ENCODE results near the gene NEK6. TPM values are rescaled to one million over a fixed set of nuclear protein-coding genes. Genes with fewer than 3 reads are reported as not detected.

Gene NEK6
- total RNA-seq, 6 donors from 2014 or later = 33.8 to 144 (median 59.7) TPM

DNA sequence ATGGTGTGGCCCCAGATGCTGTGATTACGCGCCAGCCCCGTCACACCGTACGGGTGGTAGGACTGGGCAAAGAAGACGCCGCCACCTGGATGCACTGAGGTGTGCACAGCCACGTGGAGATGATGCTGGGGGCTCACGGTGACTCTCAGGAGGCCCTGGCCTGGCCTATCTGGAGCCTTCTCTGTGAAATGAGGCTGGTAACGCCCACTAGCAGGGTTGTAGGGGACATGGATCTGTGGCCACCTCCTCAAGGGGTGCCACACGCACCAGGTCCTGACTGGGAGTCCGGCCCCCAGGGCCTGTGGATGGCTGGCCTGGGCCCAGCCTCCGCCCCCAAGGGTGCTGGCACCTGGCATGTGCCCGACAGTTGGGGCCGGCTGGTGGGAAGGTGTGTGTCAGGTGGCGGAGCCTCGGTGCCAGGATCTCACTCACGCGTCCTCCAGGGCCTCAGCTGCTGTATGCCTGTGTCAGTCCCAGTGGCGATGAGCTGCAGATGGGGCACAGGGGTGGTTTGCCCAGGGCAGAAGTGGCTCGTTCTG, 32.4 kb downstream of the NEK6 start:
- WGBS, 2 donors = 73 to 89% methylated on average over 12 to 21 of the region's 21 CpGs
- peak in 1 of 2 donors; percentile 79 for DNase-seq
- no peaks in the 10 kb centered on the region for H3K27me3 ChIP-seq

DNA sequence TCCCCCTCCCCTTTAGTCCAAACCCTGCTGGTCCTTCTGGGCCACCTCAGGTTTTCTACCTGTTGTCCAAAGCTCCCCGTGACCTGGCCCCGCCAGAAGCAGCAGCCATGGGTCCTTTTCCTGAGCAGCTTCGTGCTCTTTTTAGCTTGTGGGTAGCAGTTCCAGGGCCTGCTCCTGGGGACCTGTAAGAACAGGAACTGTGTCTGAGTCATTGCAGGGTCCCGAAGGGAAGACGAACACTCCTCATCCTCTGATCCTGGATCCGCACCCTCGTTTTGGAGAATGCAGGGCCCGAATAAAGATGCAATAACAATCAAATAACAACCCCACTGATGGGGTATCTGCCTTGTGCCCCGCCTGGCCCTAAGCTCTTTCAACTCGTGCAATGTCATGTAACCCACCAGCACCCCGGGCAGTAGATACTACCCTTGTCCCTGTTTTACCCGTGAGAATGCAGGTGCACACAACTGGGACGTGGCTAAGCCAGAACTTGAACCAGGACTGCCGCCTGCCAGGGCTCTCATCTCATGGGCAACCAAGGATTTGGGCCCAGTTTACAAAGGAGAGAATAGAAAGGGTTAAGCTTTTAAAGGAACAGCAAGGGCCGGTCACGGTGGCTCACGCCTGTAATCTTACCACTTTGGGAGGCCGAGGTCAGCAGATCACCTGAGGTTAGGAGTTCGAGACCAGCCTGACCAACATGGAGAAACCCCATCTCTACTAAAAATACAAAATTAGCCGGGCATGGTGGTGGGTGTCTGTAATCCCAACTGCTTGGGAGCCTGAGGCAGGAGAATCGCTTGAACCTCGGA, 33.2 kb downstream of the NEK6 start:
- H3K27me3 ChIP-seq = no peaks in the 10 kb centered on the region
- peaks cover 60 to 80% (median 72%) of the 10 kb centered on the region in 4 donors for H3K4me1 ChIP-seq
- ATAC-seq (ENCODE audit: low FRiP score in 2 of 2) (no peak), DNase-seq (no peak)
- peak overlapping the region in 1 of 4 donors; percentile 6 for H3K4me3 ChIP-seq
- 69 to 72% methylated on average over 21 to 22 of the region's 22 CpGs for WGBS, 2 donors
- H3K27ac ChIP-seq = peak overlapping the region in 1 of 4 donors; percentile 65
- H3K9me3 ChIP-seq = no peaks in the 10 kb centered on the region
- H3K36me3 ChIP-seq = no peaks in the 10 kb centered on the region
- no peak for TF ChIP-seq EP300 (IDR thresholded peaks at IDR 0.05)
- no peak for TF ChIP-seq POLR2AphosphoS5 (IDR thresholded peaks at IDR 0.05)
- TF ChIP-seq POLR2A (IDR thresholded peaks at IDR 0.05) = no peak
- TF ChIP-seq, protein P1, sequence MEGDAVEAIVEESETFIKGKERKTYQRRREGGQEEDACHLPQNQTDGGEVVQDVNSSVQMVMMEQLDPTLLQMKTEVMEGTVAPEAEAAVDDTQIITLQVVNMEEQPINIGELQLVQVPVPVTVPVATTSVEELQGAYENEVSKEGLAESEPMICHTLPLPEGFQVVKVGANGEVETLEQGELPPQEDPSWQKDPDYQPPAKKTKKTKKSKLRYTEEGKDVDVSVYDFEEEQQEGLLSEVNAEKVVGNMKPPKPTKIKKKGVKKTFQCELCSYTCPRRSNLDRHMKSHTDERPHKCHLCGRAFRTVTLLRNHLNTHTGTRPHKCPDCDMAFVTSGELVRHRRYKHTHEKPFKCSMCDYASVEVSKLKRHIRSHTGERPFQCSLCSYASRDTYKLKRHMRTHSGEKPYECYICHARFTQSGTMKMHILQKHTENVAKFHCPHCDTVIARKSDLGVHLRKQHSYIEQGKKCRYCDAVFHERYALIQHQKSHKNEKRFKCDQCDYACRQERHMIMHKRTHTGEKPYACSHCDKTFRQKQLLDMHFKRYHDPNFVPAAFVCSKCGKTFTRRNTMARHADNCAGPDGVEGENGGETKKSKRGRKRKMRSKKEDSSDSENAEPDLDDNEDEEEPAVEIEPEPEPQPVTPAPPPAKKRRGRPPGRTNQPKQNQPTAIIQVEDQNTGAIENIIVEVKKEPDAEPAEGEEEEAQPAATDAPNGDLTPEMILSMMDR (IDR thresholded peaks at IDR 0.05) = no peak

More for the DNA sequence above, 32.4 kb downstream of the NEK6 start:
- TF ChIP-seq, protein P1 (IDR thresholded peaks at IDR 0.05) = no peak
- TF ChIP-seq POLR2AphosphoS5 (IDR thresholded peaks at IDR 0.05) = no peak
- TF ChIP-seq POLR2A (IDR thresholded peaks at IDR 0.05) = no peak
- no peak for TF ChIP-seq EP300 (IDR thresholded peaks at IDR 0.05)
- Histone ChIP-seq H3K27ac (peak overlapping the region in 2 of 4 donors; percentile 37 to 43), H3K4me1 (peaks cover 60 to 80% (median 72%) of the 10 kb centered on the region in 4 donors), H3K4me3 (no peak overlapping the region), H3K36me3 (no peaks in the 10 kb centered on the region), H3K9me3 (no peaks in the 10 kb centered on the region)
- ATAC-seq (ENCODE audit: low FRiP score in 2 of 2) = no peak

DNA sequence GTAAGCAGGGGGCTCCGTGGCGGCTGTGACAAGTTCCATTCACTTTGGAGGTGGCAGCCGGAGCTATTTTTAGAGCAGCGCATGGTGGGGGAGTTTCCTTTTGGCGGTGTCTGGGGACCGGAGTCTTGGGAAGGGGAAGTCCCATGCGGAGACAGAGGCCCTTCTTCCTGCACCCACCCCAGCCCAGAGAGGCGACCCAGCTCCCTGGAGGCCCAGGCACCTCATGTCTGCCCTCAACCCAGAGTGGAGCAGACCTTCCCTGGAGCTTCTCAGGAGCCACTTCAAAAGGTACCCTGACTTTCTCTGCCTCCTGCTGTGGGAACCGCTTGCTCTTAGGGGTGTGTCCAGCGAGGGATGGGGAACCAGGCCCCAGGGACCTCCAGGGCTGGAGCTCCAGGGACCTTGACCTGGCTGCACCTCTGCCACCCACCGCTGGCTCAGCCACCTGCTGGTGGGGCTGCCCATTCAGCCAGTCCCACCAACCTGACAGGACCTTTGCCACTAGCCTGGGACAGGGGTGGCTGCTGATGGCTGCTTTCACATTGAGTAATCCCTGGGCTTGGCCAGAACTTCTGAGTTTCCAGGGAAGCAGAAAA, 34.1 kb downstream of the NEK6 start:
- Histone ChIP-seq H3K9me3 (no peaks in the 10 kb centered on the region), H3K36me3 (no peaks in the 10 kb centered on the region), H3K27ac (peak overlapping the region in 3 of 4 donors; percentile 29 to 65 (median 30)), H3K4me3 (peak overlapping the region in 1 of 4 donors; percentile 6), H3K27me3 (no peaks in the 10 kb centered on the region), H3K4me1 (peaks cover 60 to 80% (median 72%) of the 10 kb centered on the region in 4 donors)
- 30 to 52% methylated on average over 9 to 10 of the region's 11 CpGs for WGBS, 2 donors
- ATAC-seq (ENCODE audit: low FRiP score in 2 of 2) (peak in 1 of 2 donors; percentile 15), DNase-seq (peak in 1 of 2 donors; percentile 48)
- TF ChIP-seq, protein P1 (IDR thresholded peaks at IDR 0.05) = no peak
- no peak for TF ChIP-seq EP300 (IDR thresholded peaks at IDR 0.05)
- no peak for TF ChIP-seq POLR2A (IDR thresholded peaks at IDR 0.05)
- TF ChIP-seq POLR2AphosphoS5 (IDR thresholded peaks at IDR 0.05) = no peak

DNA sequence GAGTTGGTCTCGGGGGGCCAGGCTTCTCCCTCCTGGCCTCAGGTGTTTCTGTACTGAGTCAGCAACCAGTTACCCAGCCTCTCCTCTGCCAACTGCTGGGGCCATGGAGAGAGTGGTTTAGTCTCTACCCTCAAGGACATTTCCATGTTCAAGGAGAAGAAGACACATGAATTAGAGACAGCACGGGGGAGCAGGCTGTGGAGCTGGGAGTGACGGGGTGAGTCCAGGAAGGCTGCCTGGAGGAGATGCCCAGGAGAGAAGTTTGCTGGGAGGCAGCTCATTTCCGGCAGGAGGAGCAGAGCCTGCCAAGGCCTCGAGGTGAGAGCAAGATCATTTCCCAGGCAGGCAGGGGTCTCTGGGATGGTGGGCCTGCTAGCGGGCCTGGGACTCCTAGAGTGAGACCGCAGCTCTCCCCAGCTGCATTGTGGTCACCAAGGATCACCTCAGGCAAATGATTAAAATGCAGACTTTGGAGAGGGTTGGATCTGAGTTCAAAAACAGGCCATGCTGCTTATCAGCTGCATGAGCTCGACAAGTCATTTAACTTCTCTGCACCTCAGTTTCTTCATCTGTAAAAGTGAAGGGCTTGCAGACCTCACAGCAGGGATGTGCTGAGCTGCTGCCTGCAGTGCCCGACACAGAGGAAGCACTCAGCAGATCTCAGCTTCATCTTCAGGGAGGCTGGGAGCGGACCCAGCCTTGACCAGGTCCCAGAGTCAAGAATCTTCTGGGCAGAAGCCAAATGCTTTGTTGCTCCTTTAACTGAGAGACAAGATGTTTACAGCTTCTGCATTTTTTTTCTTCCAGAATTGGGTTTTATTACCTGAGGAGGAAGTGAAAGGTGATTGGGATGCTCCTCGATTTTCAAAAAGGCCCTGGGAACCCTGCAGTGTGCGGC, 35.2 kb downstream of the NEK6 start:
- no peak for TF ChIP-seq POLR2AphosphoS5 (IDR thresholded peaks at IDR 0.05)
- TF ChIP-seq, protein P1 (IDR thresholded peaks at IDR 0.05) = no peak
- no peak for TF ChIP-seq POLR2A (IDR thresholded peaks at IDR 0.05)
- no peak for TF ChIP-seq EP300 (IDR thresholded peaks at IDR 0.05)
- no peak overlapping the region for H3K4me3 ChIP-seq
- H3K27me3 ChIP-seq = no peaks in the 10 kb centered on the region
- H3K36me3 ChIP-seq = no peaks in the 10 kb centered on the region
- 80 to 81% methylated on average over 10 to 12 of the region's 12 CpGs for WGBS, 2 donors
- H3K4me1 ChIP-seq = peaks cover 65 to 84% (median 76%) of the 10 kb centered on the region in 4 donors
- H3K9me3 ChIP-seq = no peaks in the 10 kb centered on the region
- DNase-seq = no peak
- H3K27ac ChIP-seq = peak overlapping the region in 1 of 4 donors; percentile 65
- no peak for ATAC-seq (ENCODE audit: low FRiP score in 2 of 2)

All from upper lobe of left lung (tissue), 6 donors.